Suppressor macrophage treated with lipopolysaccharide for 1 hour (primary cell): ENCODE data around the gene STRA8.

ENCODE experiments used
- DNase-seq, 3 donors: peaks; one replicate each; pipeline ENCODE4 v3.0.0-alpha.2; 2020 to 2022

STRA8 gene

DNA sequence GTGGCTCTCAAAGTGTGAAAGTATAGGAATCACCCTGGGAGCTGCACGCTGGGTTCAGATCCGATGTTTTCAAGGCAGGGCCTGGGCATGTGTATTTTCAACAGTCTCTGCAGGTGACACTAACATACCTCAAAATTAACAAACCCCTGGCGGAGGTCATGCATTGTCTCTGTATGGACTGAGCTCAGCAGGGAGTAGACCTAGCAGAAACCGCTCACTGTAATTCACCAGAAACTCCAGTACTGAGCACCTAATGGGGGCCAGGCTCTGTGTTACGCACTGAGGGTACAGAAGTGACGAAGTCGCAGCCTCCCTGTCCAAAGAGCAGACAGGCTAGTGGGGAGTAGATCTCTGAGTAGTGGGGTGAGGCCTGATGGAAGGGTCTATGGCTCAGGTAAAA lies 5.6 kb downstream of the STRA8 start:
- no peak for DNase-seq

- no peak for DNase-seq
These were observed 6.8 kb downstream of the STRA8 start for GRCh38 chr7:135240441-135240840.

- DNase-seq: no peak
These were observed 8.6 kb downstream of the STRA8 start for GRCh38 chr7:135242096-135242684.

DNA sequence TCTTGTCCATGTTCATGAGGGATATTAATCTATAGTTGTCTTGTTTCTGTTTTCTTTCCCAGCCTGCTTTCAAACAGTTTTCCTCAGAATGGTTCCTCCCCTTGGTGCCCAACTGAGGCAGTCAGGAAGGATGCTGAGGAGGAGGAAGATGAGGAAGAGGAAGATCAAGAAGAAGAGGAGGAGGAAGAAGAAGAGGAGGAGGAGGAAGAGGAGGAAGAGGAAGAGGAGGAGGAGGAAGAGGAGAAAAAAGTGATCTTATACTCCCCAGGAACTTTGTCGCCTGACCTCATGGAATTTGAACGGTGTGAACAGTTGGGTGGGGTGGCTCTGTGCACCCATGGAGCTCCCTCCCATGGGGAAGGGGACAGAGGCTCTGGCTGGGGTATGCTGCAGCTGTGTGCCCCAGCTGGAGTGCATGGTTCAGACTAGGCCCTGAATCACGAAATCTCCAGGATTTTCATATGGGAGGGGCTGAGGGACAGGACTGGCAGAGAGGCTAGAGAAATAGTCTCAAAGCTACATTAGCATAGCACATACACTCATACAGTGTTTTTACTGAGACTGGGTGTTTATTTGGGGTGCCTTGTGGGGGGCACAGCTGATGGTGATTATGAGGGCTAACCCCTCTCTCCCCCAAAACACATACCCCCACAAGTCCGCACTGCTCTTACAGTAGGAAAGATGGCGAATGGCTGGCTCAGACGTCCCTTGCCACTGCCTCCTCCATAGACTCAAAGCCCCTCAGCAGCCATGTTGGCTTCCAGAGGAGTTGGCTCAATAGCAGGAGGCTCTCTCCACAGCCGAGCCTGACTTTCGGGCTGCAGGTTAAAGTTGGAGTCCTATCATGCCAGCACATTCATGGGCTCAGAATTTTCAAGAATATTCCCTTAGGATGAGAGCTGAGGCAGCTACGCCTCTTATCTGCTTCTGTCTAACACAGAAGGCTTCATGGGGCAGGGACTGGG lies 11.9 kb downstream of the STRA8 start:
- no peak for DNase-seq

DNA sequence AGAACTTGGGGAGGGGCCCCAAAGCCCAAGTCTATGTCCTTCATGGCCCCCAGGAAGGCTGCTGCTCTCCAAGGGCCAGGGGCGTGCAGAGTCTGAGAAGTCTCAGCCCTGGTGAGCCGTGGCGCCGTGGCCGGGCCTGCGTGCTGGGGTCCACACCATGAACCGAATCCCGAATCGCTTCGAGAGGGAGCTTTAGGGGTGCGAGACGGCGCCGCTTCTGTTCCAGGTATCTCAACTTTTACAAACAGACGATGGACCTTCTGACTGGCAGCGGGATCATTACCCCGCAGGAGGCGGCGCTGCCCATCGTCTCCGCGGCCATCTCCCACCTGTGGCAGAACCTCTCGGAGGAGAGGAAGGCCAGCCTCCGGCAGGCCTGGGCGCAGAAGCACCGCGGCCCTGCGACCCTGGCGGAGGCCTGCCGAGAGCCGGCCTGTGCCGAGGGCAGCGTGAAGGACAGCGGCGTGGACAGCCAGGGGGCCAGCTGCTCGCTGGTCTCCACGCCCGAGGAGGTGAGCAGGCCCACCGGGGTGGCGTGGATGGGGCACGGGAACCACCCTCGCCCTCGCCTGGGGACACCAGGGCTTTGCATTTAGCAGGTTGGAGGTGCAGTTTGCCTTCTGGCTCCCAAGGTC lies 12.7 kb downstream of the STRA8 start:
- DNase-seq: no peak

GRCh38 chr7:135247746-135248471 lies 14.3 kb downstream of the STRA8 start:
- DNase-seq: no peak

- DNase-seq: no peak
These were observed 14.9 kb downstream of the STRA8 start for GRCh38 chr7:135248546-135248945.

DNA sequence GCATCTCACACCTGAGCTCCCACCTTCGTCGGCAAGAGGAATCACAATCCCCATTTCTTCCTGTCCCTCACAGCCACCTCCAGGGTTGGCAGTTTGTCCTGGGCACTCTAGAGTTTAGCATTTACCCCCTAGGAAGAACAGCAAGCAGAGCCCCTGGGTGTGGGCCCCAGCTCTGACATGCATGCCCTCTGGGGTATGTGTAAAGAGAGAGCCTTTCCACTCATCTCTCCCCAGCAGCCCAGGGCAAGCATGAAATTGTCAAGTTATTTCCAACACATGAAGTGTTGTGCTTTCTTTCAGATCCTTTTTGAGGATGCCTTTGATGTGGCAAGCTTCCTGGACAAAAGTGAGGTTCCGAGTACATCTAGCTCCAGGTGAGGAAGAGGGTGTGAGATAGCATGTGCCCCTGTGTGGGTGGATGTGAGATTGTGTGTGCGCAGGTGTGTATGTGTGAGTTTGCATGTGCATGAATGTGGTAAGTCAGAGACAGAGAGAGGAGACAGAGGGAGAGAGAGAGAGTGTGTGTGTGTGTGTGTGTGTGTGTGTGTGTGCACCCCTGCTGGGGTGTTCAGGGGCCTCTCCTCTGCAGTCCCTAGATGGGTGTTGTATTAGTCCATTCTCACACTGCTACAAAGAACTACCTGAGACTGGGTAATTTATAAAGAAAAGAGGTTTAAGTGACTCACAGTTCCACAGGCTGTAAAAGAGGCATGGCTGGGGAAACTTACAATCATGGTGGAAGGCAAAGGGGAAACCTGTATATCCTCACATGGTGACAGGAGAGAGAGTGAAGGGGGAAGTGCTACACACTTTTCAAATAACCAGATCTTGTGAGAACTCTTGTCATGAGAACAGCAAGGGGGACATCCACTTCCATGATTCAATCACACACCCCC lies 18.1 kb downstream of the STRA8 start:
- peak; percentile 53 to 61 (median 60) for DNase-seq

DNA sequence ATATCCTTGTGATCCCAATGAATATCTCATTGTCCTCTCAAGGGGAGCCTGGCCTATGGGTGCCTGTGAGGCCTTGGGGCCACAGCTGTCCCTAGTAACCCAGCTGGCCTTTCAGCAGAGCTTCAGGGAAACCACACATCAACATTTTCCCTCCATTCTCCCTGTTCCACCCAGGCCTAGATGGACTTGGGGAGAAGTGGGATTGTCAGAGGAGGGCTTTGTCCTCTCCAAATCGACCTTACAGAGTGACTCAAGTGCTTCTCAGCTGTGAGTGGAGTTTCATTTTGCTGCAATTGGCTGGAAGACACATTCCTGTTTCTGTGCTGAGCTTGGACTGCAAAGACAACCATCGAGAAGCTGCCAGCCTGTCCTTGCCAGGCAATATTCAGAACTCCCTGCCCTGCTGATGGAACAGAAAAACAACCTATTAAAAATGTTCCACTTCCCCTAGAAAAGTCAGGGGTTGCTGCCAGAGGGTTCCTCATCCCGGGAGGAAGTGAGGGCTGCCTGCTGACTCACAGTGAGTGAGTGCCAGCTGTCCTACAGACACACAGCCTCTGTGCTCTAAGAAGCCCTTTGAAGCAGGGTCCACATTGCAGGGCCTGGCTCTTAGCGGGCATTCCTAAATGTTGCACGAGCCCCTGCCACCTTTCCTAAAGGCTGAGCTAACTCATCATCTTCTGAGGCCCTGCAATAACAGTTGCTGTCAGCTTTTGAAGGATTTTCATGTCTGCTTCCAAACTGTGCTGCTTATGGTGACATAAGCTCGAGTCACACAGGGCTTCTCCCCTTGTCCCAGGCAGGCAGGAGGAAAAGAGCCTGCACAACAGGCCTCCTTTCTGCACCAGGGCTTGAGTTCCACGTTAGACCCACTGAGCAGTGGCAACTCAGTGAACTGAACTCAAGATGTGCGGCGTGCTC lies 20.5 kb downstream of the STRA8 start:
- DNase-seq: peak; percentile 86 to 93 (median 89)

DNA sequence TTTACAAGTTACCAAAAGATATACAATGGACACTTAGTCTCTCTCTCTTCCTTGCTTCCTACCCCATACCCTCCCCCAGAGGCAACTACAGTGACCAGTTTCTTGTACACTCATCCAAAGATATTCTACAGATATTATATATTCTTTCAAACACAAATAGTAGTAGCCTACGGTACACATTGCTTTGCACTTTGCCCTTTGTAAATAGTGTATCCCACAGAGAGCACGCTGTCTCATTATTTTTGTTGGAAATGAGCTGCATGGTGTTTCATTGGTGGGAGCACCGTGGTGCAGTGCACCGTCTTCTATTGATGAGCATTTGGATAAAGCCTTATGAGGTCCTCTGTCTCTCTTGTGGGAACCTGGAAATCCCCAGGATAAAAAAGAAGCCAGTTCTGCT lies 24.2 kb downstream of the STRA8 start:
- no peak for DNase-seq

DNA sequence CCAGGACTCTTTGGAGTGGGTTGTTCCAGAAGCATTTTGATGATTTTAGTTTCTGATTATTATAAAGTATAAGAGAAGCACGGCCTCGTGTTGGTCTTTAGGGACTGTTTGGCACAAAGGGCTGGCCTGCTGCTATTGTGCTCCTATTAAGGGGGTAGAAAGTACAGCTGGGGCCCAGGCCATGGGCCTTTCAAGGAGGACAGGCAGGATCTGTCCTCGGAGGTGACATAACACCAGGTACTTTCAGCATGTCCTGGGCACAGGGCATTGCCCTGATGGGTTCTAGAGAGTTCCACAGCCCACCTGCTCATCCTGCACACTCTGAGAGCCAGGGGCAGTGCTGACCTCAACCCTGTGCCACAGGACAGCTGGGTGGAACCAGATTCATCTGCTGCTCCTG lies 24.9 kb downstream of the STRA8 start:
- DNase-seq: no peak

DNA sequence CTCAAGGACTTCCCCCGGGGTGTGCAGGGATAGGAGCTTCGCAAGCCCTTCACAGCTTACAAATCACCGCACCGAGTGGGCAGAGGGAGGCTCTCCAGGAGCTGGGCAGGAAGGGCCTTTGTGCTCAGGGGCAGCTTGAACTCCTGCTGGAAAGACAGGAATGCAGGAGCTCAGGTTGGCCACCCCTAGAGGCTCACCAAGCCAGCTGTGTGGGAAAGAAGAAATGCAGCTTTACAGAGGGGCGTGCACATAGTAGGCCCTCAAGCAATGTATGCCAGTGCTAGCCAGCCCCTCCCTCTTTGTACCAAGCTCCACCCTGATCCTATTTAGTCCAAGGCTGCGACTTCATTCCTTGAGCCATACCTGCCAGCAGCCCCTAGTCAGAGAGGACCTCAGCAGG lies 26.1 kb downstream of the STRA8 start:
- no peak for DNase-seq

GRCh38 chr7:135260470-135260869 lies 26.8 kb downstream of the STRA8 start:
- no peak for DNase-seq

DNA sequence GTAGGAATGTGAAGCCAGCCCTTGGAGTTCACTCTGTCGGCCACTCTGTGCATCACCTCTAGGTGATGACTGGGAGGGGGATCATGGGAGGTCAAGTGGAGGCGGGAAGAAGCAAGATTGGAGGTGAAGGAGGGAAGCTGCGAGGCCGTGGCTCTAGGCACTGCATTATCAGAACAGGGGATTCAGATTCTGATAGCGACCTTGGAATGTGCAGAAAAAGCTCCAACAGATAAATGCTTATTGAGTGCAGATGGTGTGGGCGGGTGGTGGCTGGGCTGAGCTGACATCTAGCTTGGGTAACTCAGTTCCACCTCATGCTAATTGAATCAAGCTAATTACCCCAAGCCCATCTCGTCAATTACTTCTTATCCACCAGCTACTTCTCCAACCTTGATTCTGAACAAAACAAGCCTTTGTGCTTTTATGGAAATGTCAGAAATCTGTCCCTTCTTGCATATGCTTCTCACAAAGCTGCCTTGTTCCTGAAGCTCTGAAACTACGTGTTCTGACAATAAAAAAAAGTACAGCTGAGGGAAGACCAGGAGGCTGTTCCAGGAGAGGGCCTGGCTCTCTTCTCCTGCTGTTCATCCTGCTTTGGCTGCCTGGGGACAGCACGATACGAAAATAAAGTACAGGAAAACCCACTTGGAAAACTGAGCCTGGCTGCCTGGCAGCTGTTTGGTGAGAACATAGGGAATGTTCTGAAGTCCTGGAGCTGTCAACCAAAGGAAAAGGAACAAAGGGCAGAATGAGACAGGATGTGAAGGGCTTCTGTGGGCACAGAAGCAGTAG lies 27.5 kb downstream of the STRA8 start:
- DNase-seq: no peak

DNA sequence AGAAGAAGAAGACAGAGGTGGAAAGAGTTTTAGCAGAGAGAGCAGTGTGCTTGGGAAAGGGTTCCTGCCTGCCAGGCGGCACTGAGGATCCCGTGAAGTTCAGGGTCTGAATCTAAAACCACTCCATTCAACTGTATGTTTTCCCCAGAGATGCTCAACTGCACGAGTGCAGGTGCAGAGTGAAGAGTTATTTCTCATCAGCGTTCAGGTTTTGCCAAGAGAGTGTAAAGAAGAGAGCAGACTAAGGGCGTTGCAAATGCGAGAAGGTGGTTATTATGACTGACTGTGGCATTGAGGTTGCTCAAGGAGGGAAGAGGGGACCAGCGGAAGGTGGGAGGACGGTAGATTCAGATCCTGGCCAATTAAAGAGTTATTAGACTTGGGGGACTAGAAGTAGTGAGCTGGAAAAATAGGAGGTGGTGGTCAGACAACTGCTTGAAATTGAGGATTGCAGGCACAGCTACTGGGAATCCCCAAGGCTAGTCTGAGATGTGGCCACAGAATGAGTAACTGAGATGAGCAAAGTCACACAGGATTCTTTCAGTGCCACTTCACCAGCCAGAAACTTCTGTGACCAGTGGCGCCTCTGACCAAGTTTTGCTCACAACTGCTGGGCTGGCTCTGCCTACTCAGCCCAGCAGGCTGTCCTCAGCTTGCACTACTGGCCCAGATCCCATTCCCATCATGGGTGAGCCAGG lies 29.1 kb downstream of the STRA8 start:
- DNase-seq: peak; percentile 35 to 59 (median 59)

GRCh38 chr7:135263321-135263970 lies 29.8 kb downstream of the STRA8 start:
- no peak for DNase-seq

DNA sequence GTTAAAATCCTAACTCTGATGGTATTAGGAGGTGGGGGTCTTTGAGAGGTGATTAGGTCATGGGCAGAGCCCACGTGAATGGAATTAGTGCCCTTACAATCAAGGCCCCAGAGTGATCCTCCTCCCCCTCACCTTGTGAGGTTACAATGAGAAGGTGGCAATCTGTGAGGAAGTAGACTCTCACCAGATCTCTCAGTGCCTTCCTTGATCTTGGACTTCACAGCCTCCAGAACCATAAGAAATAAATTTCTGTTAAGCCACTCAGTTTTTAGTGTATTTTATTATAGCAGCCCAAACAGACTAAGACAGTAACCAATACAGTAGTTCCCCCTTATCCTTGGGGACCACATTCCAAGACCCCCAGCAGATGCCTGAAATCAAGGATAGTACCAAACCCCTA lies 32.0 kb downstream of the STRA8 start:
- DNase-seq: no peak

- DNase-seq: no peak
These were observed 36.3 kb downstream of the STRA8 start for GRCh38 chr7:135269921-135270320.
